ENCODE measurements around the gene UNC5A.
"Not testable (repeated sequence)": the region's sequence is repeated elsewhere in the genome, so short reads cannot be mapped to it uniquely, and the experiment has no call there.

DNA sequence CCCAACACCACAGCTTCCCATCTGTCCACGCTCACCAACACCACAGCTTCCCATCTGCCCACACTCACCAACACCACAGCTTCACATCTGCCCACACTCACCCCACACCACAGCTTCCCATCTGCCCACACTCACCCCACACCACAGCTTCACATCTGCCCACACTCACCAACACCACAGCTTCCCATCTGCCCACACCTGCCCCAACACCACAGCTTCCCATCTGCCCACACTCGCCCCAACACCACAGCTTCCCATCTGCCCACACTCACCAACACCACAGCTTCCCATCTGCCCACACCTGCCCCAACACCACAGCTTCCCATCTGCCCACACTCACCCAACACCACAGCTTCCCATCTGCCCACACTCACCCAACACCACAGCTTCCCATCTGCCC is 62.2 kb downstream of the UNC5A start:
- not testable (repeated sequence) for TF ChIP-seq RAD21 (IDR thresholded peaks at IDR 0.05; ENCODE audit: low read length); EP300 (IDR thresholded peaks at IDR 0.05; ENCODE audit: borderline replicate concordance in 1 of 2, low read depth in 1 of 2, low read length in 1 of 2)
